Stimulated activated CD8-positive, alpha-beta memory T cell treated with anti-CD3 and anti-CD28 coated beads, Interleukin-4, amount 100 ng/mL, for 1 hour (primary cell): ENCODE data around the gene INKA1.
A peak's percentile ranks its signal among the peaks of the same experiment; 100 is the strongest.
"Not testable (repeated sequence)": the region's sequence is repeated elsewhere in the genome, so short reads cannot be mapped to it uniquely, and the experiment has no call there.

Experiments used
- DNase-seq, 2 donors: peaks; one replicate each; pipeline ENCODE4 v3.0.0-alpha.2; 2020; ENCODE audit warnings: low read depth in 2 of 2, low spot score in 1 of 2

INKA1 gene

DNA sequence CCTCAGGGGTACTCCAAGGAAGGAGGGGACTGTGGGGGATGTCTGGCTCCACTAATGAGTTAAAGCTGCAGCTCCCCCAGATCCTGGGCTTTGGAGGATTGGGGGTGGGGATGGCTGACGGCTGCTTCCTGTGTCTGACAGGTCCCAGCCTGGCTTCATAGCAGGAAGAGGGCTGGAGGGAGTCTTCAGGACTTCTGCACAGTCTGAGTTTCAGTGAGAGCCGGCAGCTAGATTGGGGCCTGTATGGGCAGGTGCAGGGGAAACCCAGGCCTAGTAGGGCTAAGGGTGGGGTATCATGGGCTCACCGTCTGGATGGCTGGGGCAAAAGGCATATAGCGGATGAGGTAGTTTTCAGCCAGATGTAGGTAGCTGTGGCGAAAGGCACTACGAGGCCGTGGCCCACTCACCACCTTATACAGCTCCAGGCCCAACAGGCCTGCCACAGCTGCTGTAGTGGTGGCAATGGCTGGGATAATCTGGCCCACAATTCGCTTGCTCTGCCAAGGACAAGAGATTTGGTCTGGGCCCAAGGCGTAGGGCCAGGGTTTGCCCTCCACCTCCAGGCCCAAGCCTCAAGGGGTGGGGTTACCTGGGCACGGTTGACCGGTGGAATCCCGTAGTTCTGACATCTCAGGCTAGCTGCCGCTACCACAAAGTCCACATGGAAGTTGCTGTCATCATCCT, 4.5 kb downstream of the INKA1 start:
- no peak for DNase-seq

DNA sequence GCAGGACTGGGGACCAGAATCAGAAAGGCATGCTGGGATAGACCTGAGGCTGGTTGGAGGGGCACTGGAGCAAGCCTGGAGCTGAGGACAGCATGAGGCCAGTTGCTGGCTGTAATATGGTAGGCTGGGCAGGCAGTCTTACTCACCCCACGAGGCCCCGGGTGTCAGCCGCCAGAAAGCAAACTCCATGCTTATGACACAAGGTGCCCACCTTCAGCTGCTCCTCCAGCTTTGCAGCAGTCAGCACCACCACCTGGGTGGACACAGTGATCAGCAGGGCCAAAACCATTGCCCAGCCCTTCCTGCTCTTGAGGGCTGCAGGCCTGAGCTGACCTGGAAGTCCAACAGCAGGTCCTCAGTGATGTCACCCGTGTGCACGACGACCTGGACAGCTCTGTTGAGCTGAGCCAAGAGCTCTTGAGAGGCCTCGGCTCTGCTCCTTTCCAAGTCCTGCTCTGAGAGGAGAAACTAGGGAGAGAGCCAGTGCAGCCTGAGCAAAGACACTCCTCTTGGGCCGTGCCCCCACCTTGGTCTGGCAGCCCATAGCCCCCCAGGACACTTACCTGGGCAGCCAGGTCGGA, 9.9 kb downstream of the INKA1 start:
- no peak for DNase-seq

DNA sequence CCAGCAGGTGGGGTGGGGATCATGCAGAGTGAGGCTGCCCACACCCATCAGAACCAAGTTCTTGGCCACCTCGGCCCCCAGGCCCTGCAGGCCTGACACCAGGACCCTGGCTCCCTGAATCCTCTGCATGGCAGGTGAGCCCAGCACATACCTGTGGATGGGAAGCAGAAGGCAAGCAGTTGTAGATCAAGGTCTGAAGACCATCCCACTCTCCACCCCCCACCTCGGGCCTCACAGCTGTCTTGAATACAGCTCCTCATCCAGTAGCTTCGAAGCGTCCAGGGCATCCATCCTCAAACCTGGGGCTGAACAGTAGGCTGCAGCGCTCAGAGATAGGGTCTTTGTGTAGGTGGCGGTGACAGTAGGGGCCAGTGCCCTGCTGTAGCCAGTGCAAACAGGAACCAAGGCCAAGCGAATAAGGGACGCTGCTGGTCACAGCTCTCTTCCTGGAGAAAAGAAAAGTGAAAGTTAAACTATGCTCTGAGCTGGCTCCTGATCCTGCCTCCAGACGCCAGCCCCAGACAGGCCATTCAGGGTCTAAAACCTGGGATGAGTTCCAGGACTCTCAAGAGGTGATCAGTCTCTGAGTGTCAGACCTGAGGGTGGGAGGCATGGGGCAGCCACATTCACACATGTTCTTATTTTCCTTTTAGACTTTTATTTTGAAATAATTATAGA, 10.6 kb downstream of the INKA1 start, which contains the start of gene UBA7:
Gene UBA7, minus strand, starts transcription at position 457 of the 678 bp plus-strand sequence. Its CDS starts 166 bp downstream, at position 291.
- DNase-seq: no peak

DNA sequence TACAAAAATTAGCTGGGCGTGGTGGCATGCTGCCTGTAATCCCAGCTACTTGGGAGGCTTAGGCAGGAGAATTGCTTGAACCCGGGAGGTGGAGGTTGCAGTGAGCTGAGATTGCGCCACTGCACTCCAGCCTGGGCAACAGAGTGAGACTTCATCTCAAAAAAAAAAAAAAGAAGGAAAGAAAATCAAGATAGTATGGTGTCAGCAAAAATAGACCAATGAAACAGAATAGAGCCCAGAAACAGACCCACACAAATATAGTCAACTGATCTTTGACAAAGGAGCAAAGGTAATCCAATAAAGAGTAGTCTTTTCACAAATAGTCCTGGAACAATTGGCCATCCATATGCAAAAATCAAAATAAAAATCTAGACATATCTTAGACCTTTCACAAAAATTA, 20.1 kb downstream of the INKA1 start:
- not testable (repeated sequence) for DNase-seq

DNA sequence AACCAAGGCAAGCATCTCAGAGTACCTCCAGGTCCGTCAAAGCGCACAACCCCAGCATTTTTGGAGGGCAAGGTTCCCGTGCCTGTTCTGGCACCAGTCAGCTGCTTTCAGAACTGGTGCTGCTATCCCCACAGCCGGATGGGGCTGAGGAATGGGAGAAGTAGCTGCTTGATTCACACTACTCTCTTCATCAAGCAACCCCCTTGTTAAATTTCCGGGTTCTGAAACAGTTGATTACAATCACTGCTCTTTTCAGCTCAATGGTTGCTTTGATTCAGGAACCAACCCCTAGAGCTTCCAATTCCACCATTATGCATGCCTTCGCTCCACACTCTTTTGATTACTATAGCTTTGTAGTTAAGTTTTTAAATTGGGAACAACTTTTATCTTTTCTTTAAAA, 23.0 kb downstream of the INKA1 start:
- DNase-seq: no peak

DNA sequence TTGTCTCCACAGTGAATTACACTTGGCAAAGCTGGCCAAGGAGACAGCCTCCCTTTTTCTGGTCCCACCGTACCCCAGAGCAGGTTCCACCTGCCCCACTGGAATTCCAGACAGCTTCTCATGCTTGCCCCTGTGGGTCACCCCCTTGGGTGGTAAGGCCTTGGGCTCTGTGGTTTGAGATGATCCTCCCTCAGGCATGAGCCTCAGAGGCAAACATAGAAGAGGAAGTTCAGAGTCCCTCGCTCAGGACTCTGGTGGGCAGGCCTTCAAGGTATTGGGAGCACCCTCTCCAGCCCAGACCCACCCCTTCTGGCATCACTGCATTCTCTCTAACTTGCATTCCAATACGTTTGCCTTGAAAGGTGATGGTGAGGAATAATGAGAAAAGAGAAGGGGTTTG, 28.3 kb downstream of the INKA1 start:
- no peak for DNase-seq

DNA sequence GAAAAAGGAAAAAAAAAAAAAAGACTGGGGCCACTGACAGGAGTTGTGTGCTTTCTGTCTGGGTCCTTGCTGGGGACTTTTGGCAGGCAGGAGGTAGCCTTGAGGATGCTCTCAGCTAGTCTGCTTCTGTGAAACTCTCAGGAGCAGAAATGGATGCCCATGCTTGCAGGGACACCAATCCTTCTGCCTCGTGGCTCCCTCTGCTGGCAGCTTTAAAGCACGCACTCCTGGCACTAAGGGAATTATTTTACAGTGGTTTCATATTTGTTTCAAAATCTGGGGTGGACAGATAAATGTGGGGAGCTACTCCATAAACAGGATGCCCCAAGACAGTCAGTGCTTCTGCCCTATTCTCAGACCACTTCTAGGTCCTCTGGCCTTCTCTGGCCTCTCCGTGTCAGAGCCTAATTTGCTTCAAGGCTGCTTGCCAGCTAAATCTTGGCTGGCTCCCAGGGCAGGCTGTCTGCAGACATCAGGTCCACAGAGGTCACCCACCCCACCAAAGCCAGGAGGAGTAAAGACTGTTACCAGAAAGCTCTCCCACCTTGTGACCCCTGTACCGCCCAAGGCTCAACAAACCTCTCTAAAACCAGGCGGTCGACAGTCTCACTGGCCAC, 36.2 kb downstream of the INKA1 start:
- DNase-seq: peak; percentile 60 to 72

DNA sequence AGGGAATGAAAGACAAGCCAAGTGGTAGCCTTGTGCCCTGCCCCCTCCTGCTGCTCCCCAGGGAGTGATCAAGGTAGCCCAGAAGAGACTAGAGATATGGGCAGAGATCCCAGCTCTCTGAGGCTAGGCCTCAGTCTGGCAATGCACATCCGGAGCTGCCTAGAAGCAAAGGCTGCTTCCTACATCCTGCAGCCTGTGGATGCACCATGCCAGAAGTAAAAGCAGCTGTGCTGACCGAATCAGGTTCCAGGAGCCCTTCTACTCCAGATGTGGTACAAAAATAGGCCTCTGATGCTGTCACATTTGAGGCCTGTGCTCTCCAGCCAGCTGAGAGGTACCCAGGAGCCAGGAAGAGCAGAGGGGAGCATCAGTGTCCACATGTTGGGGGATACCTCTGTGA, 37.3 kb downstream of the INKA1 start:
- no peak for DNase-seq

DNA sequence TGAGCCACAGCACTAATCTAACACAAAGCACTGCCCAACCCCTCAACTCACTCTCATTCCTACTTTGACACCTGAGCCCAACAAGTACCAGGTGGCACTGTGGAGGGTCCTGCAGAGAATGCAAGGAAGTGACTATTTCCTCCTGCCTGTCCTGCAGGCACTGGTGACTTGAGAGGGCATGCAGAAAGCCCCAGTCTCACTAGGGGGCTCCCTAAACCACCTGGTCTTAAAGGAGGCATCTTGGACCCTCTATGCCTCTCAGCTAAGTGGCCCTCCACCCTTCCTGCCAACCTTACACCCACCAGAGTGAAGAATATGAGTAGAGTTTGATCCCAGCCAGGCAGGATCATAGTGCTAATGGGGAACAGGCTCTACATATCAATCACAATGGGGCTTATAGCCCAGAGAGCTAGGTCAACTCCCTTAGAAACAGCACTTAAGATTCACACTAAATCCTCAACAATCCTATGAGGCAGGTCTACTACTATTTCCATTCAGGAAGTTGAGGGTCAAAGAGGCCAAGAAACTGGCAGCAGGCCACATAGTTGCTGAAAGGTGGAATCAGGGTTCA, 38.1 kb downstream of the INKA1 start:
- no peak for DNase-seq

DNA sequence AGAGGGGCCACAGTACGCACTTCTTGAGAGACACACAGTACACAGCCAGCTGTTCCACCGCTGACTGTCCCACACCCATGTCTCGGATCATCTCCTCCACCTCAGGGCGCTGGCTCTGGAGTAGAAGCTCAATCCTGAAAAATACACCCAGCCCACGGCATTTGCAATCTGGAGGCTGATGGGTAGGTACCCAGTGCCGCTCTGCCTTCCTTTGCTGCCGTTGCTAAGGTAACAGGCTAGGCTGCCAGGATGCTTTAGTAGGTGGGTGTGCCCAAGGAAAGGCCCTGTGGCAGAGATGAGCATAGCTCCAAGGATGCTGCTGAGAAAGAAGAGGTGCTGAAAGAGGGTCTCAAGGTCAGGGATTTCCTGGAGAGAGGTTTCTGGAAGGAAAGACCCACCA, 38.7 kb downstream of the INKA1 start:
- DNase-seq: no peak

DNA sequence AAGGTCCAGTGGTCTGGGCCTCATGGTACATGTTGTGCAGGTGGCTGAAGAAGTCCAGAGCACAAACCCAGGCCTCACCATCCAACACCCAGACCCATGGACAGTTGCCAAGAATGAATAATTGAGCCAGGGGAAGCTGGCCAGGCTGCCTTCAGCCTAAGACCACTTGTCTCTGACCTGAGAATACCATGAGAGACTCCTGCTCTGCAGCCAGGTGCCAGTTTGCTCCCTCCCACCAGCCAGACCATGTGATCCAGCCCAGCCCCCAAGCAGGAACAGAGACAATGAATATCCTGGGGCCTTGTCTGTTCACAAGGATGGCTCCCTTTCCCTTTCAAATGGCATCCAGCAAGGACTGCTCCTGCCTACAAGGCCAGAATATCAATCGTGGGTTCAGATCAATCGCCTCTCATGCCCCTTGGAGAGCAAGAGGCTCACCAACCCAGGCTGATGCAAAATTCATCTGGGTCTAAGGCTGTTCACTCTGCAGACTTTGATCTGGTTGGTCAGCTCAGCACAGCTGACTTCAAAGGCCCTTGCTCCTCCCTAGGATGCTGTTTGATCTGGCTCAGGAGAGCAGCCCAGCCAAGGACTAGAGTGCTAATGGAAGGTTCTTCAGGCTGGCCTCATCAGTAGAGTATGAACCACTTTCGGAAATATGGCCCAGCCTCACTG, 39.9 kb downstream of the INKA1 start:
- DNase-seq: no peak

DNA sequence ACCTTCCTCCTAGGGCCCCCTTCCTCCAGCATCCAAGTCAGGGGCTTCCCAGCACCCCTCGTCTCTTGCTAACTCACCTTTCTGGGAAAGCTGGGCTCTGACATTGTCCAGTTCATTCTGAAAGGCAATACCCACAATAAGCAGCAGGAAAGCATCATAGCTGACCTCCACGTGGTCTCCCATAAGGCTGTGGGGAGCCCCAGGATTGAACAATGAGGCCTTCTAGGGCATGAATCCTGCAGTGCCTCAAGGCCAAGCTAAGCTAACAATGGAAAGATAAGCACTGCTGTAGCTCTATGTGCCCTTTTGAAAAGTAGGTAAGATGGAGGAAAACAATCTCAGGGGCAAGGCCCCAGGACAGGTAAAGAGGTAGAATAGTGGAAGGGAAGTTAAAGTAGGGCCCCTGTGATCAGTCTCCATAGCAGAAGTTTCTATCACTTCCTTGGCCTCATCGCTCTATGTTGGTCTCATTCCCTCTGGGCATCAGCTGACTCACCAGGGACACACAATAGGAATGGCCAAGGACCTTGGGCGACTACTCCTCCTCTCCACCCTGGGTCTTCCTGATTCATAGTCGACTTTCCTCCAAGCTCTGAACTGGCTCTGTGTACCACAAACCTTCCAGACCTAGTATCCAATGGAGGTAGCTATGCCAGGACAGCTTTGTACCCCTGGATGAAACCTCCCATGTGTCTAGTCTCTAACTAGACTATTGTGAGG, 41.6 kb downstream of the INKA1 start:
- DNase-seq: no peak

DNA sequence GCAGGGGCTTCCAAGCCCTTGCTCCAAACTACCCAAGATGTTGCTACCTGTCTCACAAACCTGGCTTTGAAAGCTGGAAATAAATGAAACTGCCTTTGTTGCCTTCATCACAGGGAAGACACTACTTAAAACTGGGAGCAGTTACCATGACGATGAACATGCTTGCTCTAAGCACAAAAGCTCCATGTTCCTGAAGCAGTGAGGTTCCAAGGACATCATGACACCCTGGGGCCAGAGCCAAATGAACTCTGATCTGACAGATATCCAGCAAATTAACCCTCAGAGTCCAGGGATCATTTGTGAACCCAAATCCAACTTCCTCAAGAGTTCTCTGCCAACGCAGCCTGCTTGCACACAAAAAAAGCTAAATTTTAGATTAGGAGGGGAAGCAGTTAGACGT, 42.6 kb downstream of the INKA1 start:
- DNase-seq: no peak
